ENCODE measurements around the gene OR52A1.

DNA sequence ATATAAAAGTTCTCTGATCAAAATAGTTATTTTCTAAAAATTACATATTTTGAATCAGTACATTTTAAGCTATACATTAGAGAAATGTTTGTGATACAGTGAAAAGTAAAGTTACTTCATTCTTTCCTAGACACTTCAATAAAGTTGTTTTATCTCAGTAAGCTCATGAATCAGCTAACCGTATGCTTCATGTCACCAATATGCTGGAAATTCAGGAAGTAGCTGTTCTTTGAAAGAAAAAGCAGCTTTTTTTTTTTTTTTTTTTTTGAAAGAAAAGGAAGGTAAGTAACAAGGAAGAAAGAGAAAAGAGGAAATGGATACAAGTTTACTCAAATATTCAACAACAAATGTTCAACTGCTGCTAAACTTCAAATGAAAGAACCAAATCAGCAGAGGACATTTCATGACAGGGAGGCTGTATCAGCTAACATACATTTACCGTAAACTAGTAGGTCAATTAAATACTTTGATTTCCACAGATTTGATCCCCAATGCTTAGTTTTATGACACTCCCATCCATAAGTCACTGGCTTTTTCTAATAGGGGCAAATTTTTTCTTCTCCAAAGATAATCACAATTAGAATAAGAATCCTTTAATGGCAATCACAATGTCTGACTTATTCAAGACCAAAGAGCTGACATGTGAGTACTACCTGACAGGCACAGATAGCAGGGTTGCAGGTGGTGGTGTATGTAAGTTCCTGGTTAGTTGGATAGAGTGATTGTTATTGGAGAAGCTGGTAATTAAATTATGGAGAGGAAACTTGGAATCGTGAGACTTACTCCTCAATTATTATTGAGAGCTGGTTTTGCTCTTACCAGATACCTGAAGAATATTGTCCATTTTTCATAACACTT lies 754 bp downstream of the OR52A1 start:
- TF ChIP-seq POLR2AphosphoS5 (IDR thresholded peaks at IDR 0.05; ENCODE audit: borderline replicate concordance, low read depth, low read length) (no peak), EZH2 (IDR thresholded peaks at IDR 0.05) (no peak)

Measured in SK-N-MC (cell line).